B cell (primary cell): ENCODE measurements around the gene GDA. TPM values are rescaled to one million over a fixed set of nuclear protein-coding genes. Genes with fewer than 3 reads are reported as not detected.

Experiments
- ATAC-seq: fragments of 200-7000 bp; cut with Tn5 transposase; one replicate; pipeline ENCODE4 v1.10.0; 2021; ENCODE audit warnings: low read depth, mild to moderate bottlenecking, moderate number of reproducible peaks, moderate library complexity
- CTCF ChIA-PET: fragments of 350-600 bp; sonication (Branson Sonifier 250); formaldehyde crosslinking; loops from one replicate; lab custom pipeline; 2021; ENCODE audit warnings: antibody characterized with exemption, inconsistent platforms; lab: Charles Lee
- POLR2A ChIA-PET: fragments of 350-600 bp; sonication (Branson Sonifier 250); formaldehyde crosslinking; loops from one replicate; lab custom pipeline; 2021; ENCODE audit warnings: antibody characterized with exemption; lab: Charles Lee
- DNase-seq: peaks from one replicate; pipeline ENCODE4 v3.0.0; 2013
- H2AFZ ChIP-seq: 2 replicates; pipeline ENCODE4 v1.6.1; 2012; ENCODE audit warnings: mild to moderate bottlenecking, low read depth, low read length; ENCODE audit not compliant: insufficient read depth, poor library complexity, severe bottlenecking
- H3K27ac ChIP-seq, 2 donors: 1 replicate in 1 of 2; 2 replicates in 1 of 2; pipeline ENCODE4 v1.5.1; 2012 to 2013; ENCODE audit warnings: low read length in 2 of 2, mild to moderate bottlenecking in 2 of 2, moderate library complexity in 1 of 2
- H3K27me3 ChIP-seq, 4 experiments: fragments of 200-600 bp in 1 of 4; sonication (generic) in 1 of 4; replicated peaks in 1 of 4; 1 replicate in 2 of 4; 2 replicates in 2 of 4; pipeline versions ENCODE4 v1.6.1 to v1.7.0; 2013 to 2016; ENCODE audit warnings: low read length in 3 of 4, mild to moderate bottlenecking in 2 of 4, mixed read lengths in 1 of 4, moderate library complexity in 1 of 4; ENCODE audit not compliant: insufficient read depth in 4 of 4, control insufficient read depth in 3 of 4; ENCODE audit errors: control extremely low read depth in 1 of 4
- H3K36me3 ChIP-seq, 2 experiments: replicated peaks in 1 of 2; 1 replicate in 1 of 2; 2 replicates in 1 of 2; pipeline versions ENCODE4 v1.6.1 to v1.7.1; 2013; ENCODE audit warnings: low read length in 1 of 2; ENCODE audit not compliant: insufficient read depth in 2 of 2, control insufficient read depth in 1 of 2; ENCODE audit errors: control extremely low read depth in 1 of 2, extremely low read depth in 1 of 2
- H3K4me1 ChIP-seq, 2 donors: fragments of 200-600 bp in 1 of 2; sonication (generic) in 1 of 2; 1 replicate in 1 of 2; 2 replicates in 1 of 2; pipeline versions ENCODE4 v1.5.1 to v1.6.1; 2013 to 2017; ENCODE audit warnings: low read length in 2 of 2; ENCODE audit not compliant: control insufficient read depth in 2 of 2, insufficient read depth in 2 of 2
- H3K4me2 ChIP-seq: replicated peaks from 2 replicates; pipeline ENCODE3; 2012; ENCODE audit warnings: mild to moderate bottlenecking, low read depth, low read length; ENCODE audit not compliant: poor library complexity, severe bottlenecking
- H3K4me3 ChIP-seq, 5 experiments: fragments of 200-600 bp in 1 of 5; sonication (generic) in 1 of 5; 1 replicate in 3 of 5; 2 replicates in 2 of 5; pipeline versions ENCODE4 v1.5.1 to v1.7.0; 2011 to 2016; ENCODE audit warnings: low read length in 4 of 5, mild to moderate bottlenecking in 4 of 5, low read depth in 2 of 5, control low read depth in 1 of 5, moderate library complexity in 1 of 5; ENCODE audit not compliant: insufficient read depth in 1 of 5; ENCODE audit errors: control extremely low read depth in 1 of 5, extremely low read depth in 1 of 5
- H3K79me2 ChIP-seq: fragments of 200-600 bp; sonication (generic); one replicate; pipeline ENCODE4 v1.6.0; 2016; ENCODE audit warnings: low read length; ENCODE audit not compliant: control insufficient read depth, insufficient read depth
- H3K9ac ChIP-seq: fragments of 200-600 bp; sonication (generic); 2 replicates; pipeline ENCODE4 v1.6.1; 2017; ENCODE audit warnings: mild to moderate bottlenecking, low read length, moderate library complexity
- H3K9me3 ChIP-seq, 3 donors: one replicate each; pipeline versions ENCODE4 v1.6.1 to v1.7.1; 2013; ENCODE audit warnings: low read length in 2 of 3; ENCODE audit not compliant: control insufficient read depth in 2 of 3, insufficient read depth in 1 of 3; ENCODE audit errors: control extremely low read depth in 1 of 3
- H4K20me1 ChIP-seq: 2 replicates; pipeline ENCODE4 v1.6.0; 2012; ENCODE audit warnings: mild to moderate bottlenecking, low read length; ENCODE audit not compliant: insufficient read depth, control insufficient read depth, poor library complexity, severe bottlenecking
- H3K27ac Mint-ChIP-seq: one replicate; pipeline ENCODE4 v1.8.0; 2021; ENCODE audit warnings: mixed read lengths
- H3K27me3 Mint-ChIP-seq: one replicate; pipeline ENCODE4 v1.8.0; 2021; ENCODE audit warnings: mixed read lengths
- H3K4me1 Mint-ChIP-seq: one replicate; pipeline ENCODE4 v1.8.0; 2021; ENCODE audit warnings: mixed read lengths
- H3K4me3 Mint-ChIP-seq: one replicate; pipeline ENCODE4 v1.8.0; 2021; ENCODE audit warnings: mixed read lengths
- H3K9me3 Mint-ChIP-seq: one replicate; pipeline ENCODE4 v1.8.0; 2022; ENCODE audit warnings: mixed read lengths; ENCODE audit not compliant: insufficient read depth
- CTCF ChIP-seq: fragments of 200-600 bp; IDR thresholded peaks from one replicate; pipeline ENCODE4 v1.8.0; 2022; ENCODE audit warnings: antibody characterized with exemption, mild to moderate bottlenecking
- EZH2 ChIP-seq: IDR thresholded peaks from 2 replicates; pipeline ENCODE4 v1.6.1; 2012; ENCODE audit warnings: borderline replicate concordance, low read depth, mild to moderate bottlenecking, moderate library complexity, low read length; ENCODE audit not compliant: insufficient read depth, poor library complexity, severe bottlenecking
- WGBS: methylation state at CpG from one replicate; pipeline ENCODE4 v1.1.5; 2013; ENCODE audit warnings: missing lambda C conversion rate; ENCODE audit not compliant: insufficient coverage; 5-methylcytosine and 5-hydroxymethylcytosine counted together
- intact Hi-C: fragments of 100-400 bp; cut with micrococcal nuclease; formaldehyde crosslinking; loops from one replicate; pipeline ENCODE4 v1.10.0; 2022
- polyA plus RNA-seq: library from polyadenylated mRNA; depleted of rRNA; stranded (reverse); fragments of >200 nt; gene quantifications from 2 replicates; pipeline ENCODE4 v1.2.3, GENCODE V29; 2012
- total RNA-seq, 2 donors: library from RNA; stranded (reverse); fragments of 120-200 nt in 1 of 2; gene quantifications; 1 replicate in 1 of 2; 2 replicates in 1 of 2; pipeline versions ENCODE4 v1.2.3 to v1.2.4, GENCODE V29; 2013 to 2022

Gene GDA
- total and polyA plus RNA-seq, 2 donors (not counting 1 experiment from before 2014, with no cell fraction given) = not detected

DNA sequence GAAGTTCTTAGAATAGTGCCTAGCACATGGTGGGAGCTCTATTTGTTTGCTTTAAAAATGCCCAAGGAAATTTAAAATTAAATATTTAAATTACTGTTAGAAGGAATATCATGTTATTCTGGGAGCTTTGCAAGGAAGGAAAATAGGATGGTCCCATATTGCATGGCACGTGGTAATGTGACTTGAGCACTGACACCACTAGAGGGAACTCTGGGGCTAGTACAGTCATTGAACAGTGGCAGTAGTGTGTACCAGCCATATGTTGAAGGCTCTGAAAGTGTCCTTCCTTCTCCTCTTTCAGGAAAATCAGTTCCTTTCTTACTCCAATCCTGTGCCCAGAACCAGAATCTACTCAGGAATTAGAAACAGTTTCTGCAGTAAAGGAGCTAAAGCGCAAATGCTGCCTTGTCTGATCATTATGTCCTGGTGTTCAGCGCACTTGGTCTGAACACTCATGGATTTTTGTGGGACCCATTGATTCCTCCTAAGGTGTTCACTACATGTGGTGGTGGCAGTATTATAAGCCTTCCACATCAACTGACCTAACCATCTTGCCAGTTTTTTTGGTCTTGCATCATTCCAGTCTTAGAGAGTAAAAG is 54.1 kb downstream of the GDA start:
- ATAC-seq (no peak), DNase-seq (no peak)
- H3K4me3 Mint-ChIP-seq = no peak overlapping the region
- 72% methylated on average over 2 of the region's 3 CpGs for WGBS
- H3K27ac ChIP-seq = no peak overlapping the region
- H3K9ac ChIP-seq = no peak overlapping the region
- H3K4me3 ChIP-seq = no peak overlapping the region
- no peaks in the 10 kb centered on the region for H3K36me3 ChIP-seq
- H3K9me3 ChIP-seq = no peaks in the 10 kb centered on the region
- intact Hi-C loops = no loop called here
- CTCF ChIA-PET = interaction anchor here (0.7 kb wide), 1 partner anchor 1919 kb away, joined by 3 read pairs; no protein-coding TSS in a partner anchor
- H3K27ac Mint-ChIP-seq = no peak overlapping the region
- H4K20me1 ChIP-seq = no peaks in the 10 kb centered on the region
- H3K4me1 ChIP-seq = no peaks in the 10 kb centered on the region
- peaks cover 5% of the 10 kb centered on the region for H3K27me3 Mint-ChIP-seq
- H3K79me2 ChIP-seq = no peaks in the 10 kb centered on the region
- H3K4me2 ChIP-seq = no peak overlapping the region
- POLR2A ChIA-PET = no interaction called here
- no peaks in the 10 kb centered on the region for H3K4me1 Mint-ChIP-seq
- peaks cover 0 to 3% (median 0%) of the 10 kb centered on the region in 4 experiments for H3K27me3 ChIP-seq
- H3K9me3 Mint-ChIP-seq = no peaks in the 10 kb centered on the region
- no peak overlapping the region for H2AFZ ChIP-seq
- TF ChIP-seq EZH2 (no peak), CTCF (peak; percentile 13)

GRCh38 chr9:72204062-72204461 is 54.8 kb downstream of the GDA start:
- Histone ChIP-seq H2AFZ (no peak overlapping the region), H3K36me3 (no peaks in the 10 kb centered on the region), H3K4me3 (no peak overlapping the region), H3K79me2 (no peaks in the 10 kb centered on the region), H3K9me3 (no peaks in the 10 kb centered on the region), H3K4me2 (no peak overlapping the region), H3K9ac (no peak overlapping the region), H4K20me1 (no peaks in the 10 kb centered on the region), H3K27ac (no peak overlapping the region), H3K4me1 (no peaks in the 10 kb centered on the region), H3K27me3 (peaks cover 0 to 3% (median 0%) of the 10 kb centered on the region in 4 experiments)
- Mint-ChIP-seq H3K4me3 (no peak overlapping the region), H3K4me1 (no peaks in the 10 kb centered on the region), H3K27me3 (peaks cover 5% of the 10 kb centered on the region), H3K9me3 (no peaks in the 10 kb centered on the region), H3K27ac (no peak overlapping the region)
- TF ChIP-seq CTCF (no peak), EZH2 (no peak)
- intact Hi-C loops = no loop called here
- ATAC-seq = no peak
- DNase-seq = no peak
- 94% methylated on average over 6 of the region's 7 CpGs for WGBS
- ChIA-PET POLR2A (no interaction called here), CTCF (no interaction called here)
